H9 (cell line): Measurements from ENCODE around the gene SEMA5A. TPM values are rescaled to one million over a fixed set of nuclear protein-coding genes. Genes with fewer than 3 reads are reported as not detected.

Experiments used
- DNase-seq: peaks from one replicate; pipeline ENCODE4 v3.0.0-alpha.2; 2017
- H2AFZ ChIP-seq: one replicate; pipeline ENCODE4 v1.6.1; 2013; ENCODE audit warnings: mild to moderate bottlenecking, low read length, control low read depth, moderate library complexity
- H2AK5ac ChIP-seq: 2 replicates; pipeline ENCODE4 v1.6.1; 2013; ENCODE audit warnings: low read length, control low read depth, mixed read lengths; ENCODE audit not compliant: insufficient read length
- H2BK120ac ChIP-seq: one replicate; pipeline ENCODE4 v1.6.1; 2013; ENCODE audit warnings: low read depth, mild to moderate bottlenecking, low read length, control low read depth, inconsistent platforms; ENCODE audit not compliant: poor library complexity, severe bottlenecking
- H2BK12ac ChIP-seq: 2 replicates; pipeline ENCODE4 v1.6.1; 2013; ENCODE audit warnings: low read length, control low read depth, mixed read lengths, low read depth; ENCODE audit not compliant: insufficient read length
- H2BK15ac ChIP-seq: 2 replicates; pipeline ENCODE4 v1.6.1; 2013; ENCODE audit warnings: low read depth, low read length, control low read depth
- H2BK20ac ChIP-seq: one replicate; pipeline ENCODE4 v1.6.1; 2013; ENCODE audit warnings: low read depth, mild to moderate bottlenecking, low read length, control low read depth, inconsistent platforms; ENCODE audit not compliant: poor library complexity, severe bottlenecking
- H2BK5ac ChIP-seq: 2 replicates; pipeline ENCODE4 v1.6.1; 2013; ENCODE audit warnings: low read length, control low read depth, mixed read lengths; ENCODE audit not compliant: insufficient read length
- H3K14ac ChIP-seq: 2 replicates; pipeline ENCODE4 v1.6.1; 2013; ENCODE audit warnings: low read length, control low read depth; ENCODE audit not compliant: insufficient read depth
- H3K18ac ChIP-seq: 2 replicates; pipeline ENCODE4 v1.6.1; 2013; ENCODE audit warnings: low read depth, mild to moderate bottlenecking, mixed read lengths, low read length, control low read depth; ENCODE audit not compliant: insufficient read length
- H3K23ac ChIP-seq: 2 replicates; pipeline ENCODE4 v1.6.1; 2013; ENCODE audit warnings: low read length, control low read depth, mixed read lengths, low read depth; ENCODE audit not compliant: insufficient read length
- H3K23me2 ChIP-seq: 2 replicates; pipeline ENCODE4 v1.6.1; 2013; ENCODE audit warnings: low read depth, mild to moderate bottlenecking, mixed read lengths, low read length, control low read depth; ENCODE audit not compliant: insufficient read length, poor library complexity, severe bottlenecking
- H3K27ac ChIP-seq: 2 replicates; pipeline ENCODE4 v1.5.1; 2013; ENCODE audit warnings: low read length, control low read depth, mixed read lengths, low read depth; ENCODE audit not compliant: insufficient read length
- H3K27me3 ChIP-seq: 2 replicates; pipeline ENCODE4 v1.6.1; 2013; ENCODE audit warnings: low read length, control low read depth, inconsistent platforms; ENCODE audit not compliant: insufficient read depth
- H3K4ac ChIP-seq: 2 replicates; pipeline ENCODE4 v1.6.1; 2013; ENCODE audit warnings: low read depth, mild to moderate bottlenecking, control low read depth, inconsistent platforms, low read length, moderate library complexity
- H3K4me1 ChIP-seq: 2 replicates; pipeline ENCODE4 v1.6.1; 2013; ENCODE audit warnings: low read length, control low read depth, inconsistent platforms; ENCODE audit not compliant: insufficient read depth
- H3K4me2 ChIP-seq: 2 replicates; pipeline ENCODE4 v1.6.1; 2013; ENCODE audit warnings: low read length, control low read depth, mixed read lengths; ENCODE audit not compliant: insufficient read length, insufficient read depth
- H3K56ac ChIP-seq: 2 replicates; pipeline ENCODE4 v1.6.1; 2013; ENCODE audit warnings: low read depth, mild to moderate bottlenecking, mixed read lengths, low read length, control low read depth; ENCODE audit not compliant: insufficient read length
- H3K79me1 ChIP-seq: 2 replicates; pipeline ENCODE4 v1.6.1; 2013; ENCODE audit warnings: low read depth, mild to moderate bottlenecking, moderate library complexity, low read length, control low read depth, inconsistent platforms; ENCODE audit not compliant: insufficient read depth, poor library complexity, severe bottlenecking
- H3K79me2 ChIP-seq: 2 replicates; pipeline ENCODE4 v1.6.1; 2013; ENCODE audit warnings: low read length, control low read depth, inconsistent platforms; ENCODE audit not compliant: insufficient read depth
- H3K9ac ChIP-seq: 2 replicates; pipeline ENCODE4 v1.6.1; 2013; ENCODE audit warnings: low read length, control low read depth, mixed read lengths; ENCODE audit not compliant: insufficient read length; ENCODE audit errors: extremely low read depth
- H3K9me3 ChIP-seq: one replicate; pipeline ENCODE4 v1.6.1; 2013; ENCODE audit warnings: low read depth, low read length, inconsistent platforms; ENCODE audit not compliant: control insufficient read depth
- H3T11ph ChIP-seq: one replicate; pipeline ENCODE4 v1.6.1; 2013; ENCODE audit warnings: mild to moderate bottlenecking, low read length, control low read depth, inconsistent platforms
- H4K20me1 ChIP-seq: one replicate; pipeline ENCODE4 v1.6.1; 2013; ENCODE audit not compliant: control insufficient read depth, insufficient read length, insufficient read depth
- H4K5ac ChIP-seq: 2 replicates; pipeline ENCODE4 v1.6.1; 2013; ENCODE audit warnings: low read depth, mild to moderate bottlenecking, mixed read lengths, low read length, control low read depth; ENCODE audit not compliant: insufficient read length
- H4K8ac ChIP-seq: replicated peaks from 2 replicates; pipeline ENCODE4 v1.6.1; 2013; ENCODE audit warnings: low read length, control low read depth, mixed read lengths, low read depth; ENCODE audit not compliant: insufficient read length
- H4K91ac ChIP-seq: 2 replicates; pipeline ENCODE4 v1.6.1; 2013; ENCODE audit warnings: low read depth, mild to moderate bottlenecking, moderate library complexity, mixed read lengths, low read length, control low read depth; ENCODE audit not compliant: insufficient read length
- H3K27ac Mint-ChIP-seq, 3 experiments: 2 replicates in 2 of 3; 3 replicates in 1 of 3; pipeline ENCODE4 v1.8.0; 2020 to 2021; ENCODE audit warnings: mixed read lengths in 3 of 3, mild to moderate bottlenecking in 1 of 3, moderate library complexity in 1 of 3
- H3K27me3 Mint-ChIP-seq: 2 replicates; pipeline ENCODE4 v1.8.0; 2021; ENCODE audit warnings: low read depth, mild to moderate bottlenecking, moderate library complexity, mixed read lengths
- H3K36me3 Mint-ChIP-seq, 3 experiments: 2 replicates in 2 of 3; 3 replicates in 1 of 3; pipeline ENCODE4 v1.8.0; 2020 to 2021; ENCODE audit warnings: low read depth in 3 of 3, mixed read lengths in 3 of 3; ENCODE audit not compliant: insufficient read depth in 1 of 3
- H3K4me1 Mint-ChIP-seq, 2 experiments: 2 replicates each; pipeline ENCODE4 v1.8.0; 2020; ENCODE audit warnings: mixed read lengths in 2 of 2
- H3K4me3 Mint-ChIP-seq, 2 experiments: 2 replicates in 1 of 2; 3 replicates in 1 of 2; pipeline ENCODE4 v1.8.0; 2020 to 2021; ENCODE audit warnings: mild to moderate bottlenecking in 2 of 2, mixed read lengths in 2 of 2, moderate library complexity in 1 of 2
- H3K9me3 Mint-ChIP-seq, 2 experiments: 2 replicates in 1 of 2; 3 replicates in 1 of 2; pipeline ENCODE4 v1.8.0; 2020; ENCODE audit warnings: mild to moderate bottlenecking in 2 of 2, mixed read lengths in 2 of 2, moderate library complexity in 1 of 2
- CTCF ChIP-seq: fragments of 200-600 bp; sonication (generic); conservative IDR thresholded peaks from 3 replicates; pipeline ENCODE4 v1.8.0; 2021; ENCODE audit warnings: antibody characterized with exemption, mild to moderate bottlenecking
- WGBS: extraction: QIAGEN DNeasy Blood & Tissue Kit; methylation state at CpG from one replicate; pipeline ENCODE4 v1.1.7; 2013; ENCODE audit warnings: missing lambda C conversion rate, low lambda C conversion rate, mixed read lengths; ENCODE audit not compliant: insufficient read length; ENCODE audit errors: extremely low coverage; 5-methylcytosine and 5-hydroxymethylcytosine counted together
- total RNA-seq: library from RNA; stranded (reverse); gene quantifications from 2 replicates; pipeline ENCODE4 v1.2.1, GENCODE V29; 2021

Gene SEMA5A
- total RNA-seq, 1 experiment from 2014 or later = 4.3 TPM

- H3K27me3 Mint-ChIP-seq = no peaks in the 10 kb centered on the region; the same call in 1 of the 2 replicates
- H3K36me3 Mint-ChIP-seq = peaks cover 0 to 13% (median 3%) of the 10 kb centered on the region in 3 experiments; a peak in 5 of 7 replicates
- no peak overlapping the region for H2BK12ac ChIP-seq
- no peak for DNase-seq
- no peaks in the 10 kb centered on the region for H3K9me3 ChIP-seq
- H2AFZ ChIP-seq = no peak overlapping the region
- H3K23me2 ChIP-seq = no peaks in the 10 kb centered on the region
- peaks cover 32 to 35% of the 10 kb centered on the region in 2 experiments for H3K4me1 Mint-ChIP-seq
- no peak overlapping the region for H3T11ph ChIP-seq
- H3K27me3 ChIP-seq = no peaks in the 10 kb centered on the region
- no peaks in the 10 kb centered on the region for H4K20me1 ChIP-seq
- no peak overlapping the region for H4K5ac ChIP-seq
- H3K23ac ChIP-seq = no peak overlapping the region
- H3K79me1 ChIP-seq = no peaks in the 10 kb centered on the region
- no peaks in the 10 kb centered on the region for H3K79me2 ChIP-seq
- H2BK120ac ChIP-seq = no peak overlapping the region
- H2AK5ac ChIP-seq = no peak overlapping the region
- peak overlapping the region; percentile 57 for H3K27ac ChIP-seq
- no peak overlapping the region for H2BK15ac ChIP-seq
- peaks cover 7% of the 10 kb centered on the region; the same call in 1 of the 2 replicates for H3K4me1 ChIP-seq
- H2BK20ac ChIP-seq = no peak overlapping the region
- H3K27ac Mint-ChIP-seq = peak overlapping the region; percentile 96 to 99 (median 96)
- peaks cover 3 to 10% of the 10 kb centered on the region in 2 experiments; a peak in 3 of 5 replicates for H3K9me3 Mint-ChIP-seq
- peak overlapping the region in 1 of 2 experiments; percentile 45; a peak in 3 of 5 replicates for H3K4me3 Mint-ChIP-seq
- WGBS = no CpG with 5 or more reads among the region's 4 CpGs
- no peak overlapping the region for H3K56ac ChIP-seq
- no peak for TF ChIP-seq CTCF
- no peak overlapping the region for H2BK5ac ChIP-seq
- no peak overlapping the region for H3K4me2 ChIP-seq
- H3K4ac ChIP-seq = no peak overlapping the region
- H4K91ac ChIP-seq = no peak overlapping the region
- H3K18ac ChIP-seq = peak overlapping the region; percentile 21
- peak overlapping the region; percentile 28; the same call in 1 of the 2 replicates for H3K14ac ChIP-seq
- no peak overlapping the region for H4K8ac ChIP-seq
- no peak overlapping the region for H3K9ac ChIP-seq
These were observed 89.9 kb downstream of the SEMA5A start for GRCh38 chr5:9455826-9456434.
